ENCODE measurements around the gene PRMT7. TPM values are rescaled to one million over a fixed set of nuclear protein-coding genes. Genes with fewer than 3 reads are reported as not detected.

PRMT7 gene
- total RNA-seq, 4 donors from 2014 or later: 11.5 to 34.9 (median 27.4) TPM

DNA sequence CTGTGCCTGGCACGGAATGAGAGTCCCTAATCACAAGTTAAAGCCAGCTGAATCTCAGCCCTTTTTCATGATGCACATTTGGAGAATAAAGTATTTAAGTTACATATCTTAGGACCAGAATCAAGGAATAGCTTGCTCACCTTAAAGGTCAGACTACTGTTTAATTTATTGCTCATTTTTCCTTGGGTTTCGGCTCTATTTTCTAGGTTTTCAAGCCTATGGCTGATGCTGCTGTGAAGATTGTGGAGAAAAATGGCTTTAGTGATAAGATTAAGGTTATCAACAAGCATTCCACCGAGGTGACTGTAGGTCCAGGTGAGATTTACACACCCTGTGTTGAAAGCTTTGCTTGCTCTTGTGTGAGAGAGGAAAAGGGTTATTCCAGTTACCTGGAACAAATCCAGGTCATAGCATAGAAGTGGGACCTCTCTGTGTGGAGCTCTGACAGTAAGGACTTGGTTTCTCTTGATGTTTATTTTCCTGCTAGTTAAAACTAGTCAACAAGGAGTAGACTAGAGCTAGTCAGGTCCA is 18.1 kb downstream of the PRMT7 start:
- 50 to 65% methylated on average over 2 of the region's 3 CpGs for WGBS, 2 donors (ENCODE audit: low coverage in 1 of 2)
- H3K27ac ChIP-seq: no peak overlapping the region
- peaks cover 0 to 70% of the 10 kb centered on the region in 2 donors for H3K36me3 ChIP-seq
- ATAC-seq: no peak
- no peak overlapping the region for H3K4me3 ChIP-seq
- H3K4me1 ChIP-seq: peaks cover 0 to 18% (median 0%) of the 10 kb centered on the region in 3 donors
- no peaks in the 10 kb centered on the region for H3K27me3 ChIP-seq
- no peaks in the 10 kb centered on the region for H3K9me3 ChIP-seq
- TF ChIP-seq, protein P1, sequence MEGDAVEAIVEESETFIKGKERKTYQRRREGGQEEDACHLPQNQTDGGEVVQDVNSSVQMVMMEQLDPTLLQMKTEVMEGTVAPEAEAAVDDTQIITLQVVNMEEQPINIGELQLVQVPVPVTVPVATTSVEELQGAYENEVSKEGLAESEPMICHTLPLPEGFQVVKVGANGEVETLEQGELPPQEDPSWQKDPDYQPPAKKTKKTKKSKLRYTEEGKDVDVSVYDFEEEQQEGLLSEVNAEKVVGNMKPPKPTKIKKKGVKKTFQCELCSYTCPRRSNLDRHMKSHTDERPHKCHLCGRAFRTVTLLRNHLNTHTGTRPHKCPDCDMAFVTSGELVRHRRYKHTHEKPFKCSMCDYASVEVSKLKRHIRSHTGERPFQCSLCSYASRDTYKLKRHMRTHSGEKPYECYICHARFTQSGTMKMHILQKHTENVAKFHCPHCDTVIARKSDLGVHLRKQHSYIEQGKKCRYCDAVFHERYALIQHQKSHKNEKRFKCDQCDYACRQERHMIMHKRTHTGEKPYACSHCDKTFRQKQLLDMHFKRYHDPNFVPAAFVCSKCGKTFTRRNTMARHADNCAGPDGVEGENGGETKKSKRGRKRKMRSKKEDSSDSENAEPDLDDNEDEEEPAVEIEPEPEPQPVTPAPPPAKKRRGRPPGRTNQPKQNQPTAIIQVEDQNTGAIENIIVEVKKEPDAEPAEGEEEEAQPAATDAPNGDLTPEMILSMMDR (IDR thresholded peaks at IDR 0.05): no peak
- TF ChIP-seq POLR2AphosphoS5 (IDR thresholded peaks at IDR 0.05) (no peak), POLR2A (IDR thresholded peaks at IDR 0.05) (no peak), EP300 (IDR thresholded peaks at IDR 0.05) (no peak)

DNA sequence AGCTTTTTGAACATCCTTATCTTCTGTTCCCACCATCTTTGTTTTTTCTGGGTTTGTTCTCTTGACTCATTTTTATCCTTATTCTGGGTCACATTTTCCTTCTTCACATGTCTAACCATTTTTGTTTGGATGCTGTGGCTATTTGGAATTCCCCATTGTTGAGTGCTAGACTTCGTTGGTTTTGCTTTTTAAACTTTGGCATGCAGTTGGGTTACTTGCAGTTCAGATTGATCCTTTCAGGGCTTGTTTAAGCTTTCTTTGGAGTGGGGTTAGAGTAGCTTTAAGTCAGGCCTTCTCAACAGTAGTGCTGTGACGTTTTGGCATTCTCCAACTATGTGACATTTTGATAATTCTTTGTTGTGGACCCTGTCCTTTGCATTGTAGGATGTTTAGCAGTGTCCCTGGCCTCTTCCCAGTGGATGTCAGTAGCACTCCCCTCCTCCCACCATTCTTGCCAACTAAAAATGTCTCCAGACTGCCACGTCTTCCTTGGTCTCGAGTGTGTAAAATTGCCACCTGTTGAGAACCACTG is 21.1 kb downstream of the PRMT7 start:
- WGBS, 2 donors (ENCODE audit: low coverage in 1 of 2): 11 to 18% methylated on average over 2 to 4 of the region's 4 CpGs
- Histone ChIP-seq H3K36me3 (peaks cover 0 to 64% of the 10 kb centered on the region in 2 donors), H3K27ac (peak overlapping the region in 3 of 4 donors; percentile 29 to 46 (median 41)), H3K4me3 (no peak overlapping the region), H3K27me3 (no peaks in the 10 kb centered on the region), H3K4me1 (peaks cover 0 to 18% (median 0%) of the 10 kb centered on the region in 3 donors), H3K9me3 (no peaks in the 10 kb centered on the region)
- ATAC-seq: no peak
- TF ChIP-seq POLR2A (IDR thresholded peaks at IDR 0.05) (no peak), EP300 (IDR thresholded peaks at IDR 0.05) (no peak), POLR2AphosphoS5 (IDR thresholded peaks at IDR 0.05) (no peak)
- TF ChIP-seq, protein P1 (IDR thresholded peaks at IDR 0.05): no peak

DNA sequence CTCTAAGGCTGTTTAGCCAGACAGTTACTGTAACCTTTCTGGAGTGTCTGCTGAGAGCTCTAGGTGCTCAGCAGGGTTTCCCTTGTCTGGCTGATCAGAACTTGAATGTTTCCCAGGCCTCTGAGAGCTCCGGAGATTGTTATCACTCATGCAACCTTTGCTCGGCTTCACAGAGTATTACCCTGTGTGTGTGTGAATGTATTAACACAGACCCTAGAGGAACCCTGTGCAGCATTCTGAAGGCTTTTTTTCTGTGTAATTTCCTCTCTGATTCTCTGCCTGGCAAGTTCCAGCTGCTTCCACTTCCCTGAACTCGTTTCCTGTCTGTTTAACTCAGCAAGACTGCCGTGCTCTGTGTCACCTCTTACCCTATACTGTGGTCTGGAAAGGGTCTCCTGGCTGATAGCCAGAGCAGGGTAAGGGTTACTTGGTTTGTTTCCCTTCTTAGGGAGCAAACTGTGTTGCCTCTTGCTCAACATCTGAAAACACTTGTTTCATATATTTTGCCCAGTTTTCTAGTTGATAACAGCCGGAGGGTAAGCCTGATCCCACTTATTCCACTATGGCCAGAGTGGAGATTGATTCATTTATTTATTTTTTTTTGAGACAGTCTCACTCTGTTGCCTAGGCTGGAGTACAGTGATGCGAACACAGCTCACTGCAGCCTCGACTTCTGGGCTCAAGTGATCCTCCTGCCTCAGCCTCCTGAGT is 21.7 kb downstream of the PRMT7 start:
- no peaks in the 10 kb centered on the region for H3K27me3 ChIP-seq
- peaks cover 0 to 18% (median 0%) of the 10 kb centered on the region in 3 donors for H3K4me1 ChIP-seq
- peak; percentile 30 for ATAC-seq
- H3K36me3 ChIP-seq: peaks cover 0 to 65% of the 10 kb centered on the region in 2 donors
- no peaks in the 10 kb centered on the region for H3K9me3 ChIP-seq
- TF ChIP-seq POLR2A (IDR thresholded peaks at IDR 0.05): no peak
- TF ChIP-seq EP300 (IDR thresholded peaks at IDR 0.05): no peak
- no peak for TF ChIP-seq POLR2AphosphoS5 (IDR thresholded peaks at IDR 0.05)
- TF ChIP-seq, protein P1 (IDR thresholded peaks at IDR 0.05): no peak
- no peak overlapping the region for H3K4me3 ChIP-seq
- WGBS, 2 donors (ENCODE audit: low coverage in 1 of 2): 56 to 60% methylated on average over 3 to 7 of the region's 7 CpGs
- peak overlapping the region in 3 of 4 donors; percentile 29 to 46 (median 41) for H3K27ac ChIP-seq

DNA sequence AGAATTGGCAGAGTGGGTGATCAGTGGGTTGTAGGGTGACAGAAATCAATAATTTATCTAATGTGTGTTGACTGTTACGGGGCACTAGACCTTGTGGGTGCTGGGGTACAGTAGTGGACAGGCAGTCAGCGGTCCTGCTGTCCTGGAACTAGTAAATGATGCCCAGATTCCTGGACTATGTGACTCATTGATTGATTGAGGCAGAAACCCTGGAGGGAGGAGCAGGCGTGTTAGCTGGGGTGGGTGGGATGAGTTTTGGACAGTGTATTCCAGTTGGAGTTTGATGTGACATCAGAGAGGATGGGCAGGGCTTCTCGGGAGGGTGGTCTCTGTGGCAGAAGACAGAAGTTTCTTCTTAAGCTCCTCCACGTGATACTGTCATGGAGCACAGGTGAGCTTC is 24.4 kb downstream of the PRMT7 start:
- Histone ChIP-seq H3K27ac (no peak overlapping the region), H3K9me3 (no peaks in the 10 kb centered on the region), H3K4me1 (peaks cover 0 to 18% (median 0%) of the 10 kb centered on the region in 3 donors), H3K4me3 (no peak overlapping the region), H3K27me3 (no peaks in the 10 kb centered on the region), H3K36me3 (peaks cover 0 to 79% of the 10 kb centered on the region in 2 donors)
- TF ChIP-seq POLR2A (IDR thresholded peaks at IDR 0.05) (no peak), POLR2AphosphoS5 (IDR thresholded peaks at IDR 0.05) (no peak), EP300 (IDR thresholded peaks at IDR 0.05) (no peak)
- TF ChIP-seq, protein P1 (IDR thresholded peaks at IDR 0.05): no peak
- peak; percentile 35 for ATAC-seq
- WGBS, 2 donors (ENCODE audit: low coverage in 1 of 2): 82 to 84% methylated on average over 4 to 5 of the region's 5 CpGs

All from gastroesophageal sphincter (tissue), 4 donors.